GM19193 (cell line): ENCODE data around the gene THSD7B.

ENCODE experiments used
- POLR2A ChIP-seq: IDR thresholded peaks from 4 replicates; pipeline ENCODE4 v1.6.1; 2011; ENCODE audit not compliant: insufficient read depth, insufficient read length; ENCODE audit errors: extremely low read depth

The THSD7B gene

DNA sequence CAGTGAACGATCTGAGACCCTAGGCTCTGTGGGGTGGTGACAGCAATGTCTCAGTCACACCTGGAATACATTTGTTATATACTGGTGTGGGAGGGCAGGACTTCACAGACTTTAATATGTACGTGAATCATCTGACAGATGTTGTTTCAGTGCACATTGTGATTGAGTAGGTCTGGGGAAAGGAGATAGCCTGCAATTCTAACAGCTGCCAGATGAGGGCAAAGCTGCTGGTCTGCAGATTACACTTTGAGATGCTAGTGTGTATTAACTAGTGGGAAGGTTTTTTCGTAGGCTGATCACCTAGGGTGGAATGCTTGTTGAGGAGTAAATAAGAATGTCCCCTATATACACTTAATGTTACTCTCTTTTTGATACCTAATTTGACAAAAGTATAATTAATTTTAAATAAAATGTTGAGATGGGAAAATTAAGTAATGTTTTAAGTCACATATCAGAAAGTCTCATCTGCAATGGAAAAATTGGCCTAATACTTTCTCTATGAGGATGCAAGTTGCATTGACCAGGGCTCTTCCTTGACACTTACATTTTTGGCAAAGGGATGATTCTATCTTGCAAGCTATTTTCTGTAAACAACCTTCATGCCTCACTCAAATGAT is 702.0 kb downstream of the THSD7B start:
- TF ChIP-seq POLR2A = no peak

- no peak for TF ChIP-seq POLR2A
Measured at GRCh38 chr2:137493261-137493660, 727.9 kb downstream of the THSD7B start.

DNA sequence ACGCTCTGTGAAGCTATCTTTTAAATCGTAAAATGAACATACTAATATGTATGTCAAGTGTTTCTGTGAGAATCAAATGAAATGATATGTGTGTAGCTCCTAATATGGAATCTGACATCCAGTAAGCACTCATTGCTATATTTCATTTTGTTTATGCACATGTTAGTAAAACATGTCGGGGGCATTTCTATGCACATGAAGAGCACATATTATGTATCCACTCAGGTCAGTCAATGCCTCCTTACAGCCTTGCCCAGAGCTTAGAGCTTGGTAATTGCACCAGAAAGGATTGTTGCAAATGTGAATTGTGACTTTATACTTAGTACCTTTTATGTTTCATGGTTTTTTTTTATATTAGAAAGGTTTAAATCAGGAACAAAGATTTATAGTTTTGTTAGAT is 735.3 kb downstream of the THSD7B start:
- TF ChIP-seq POLR2A = no peak

GRCh38 chr2:137507237-137507636 is 741.9 kb downstream of the THSD7B start:
- no peak for TF ChIP-seq POLR2A

GRCh38 chr2:137508739-137509384 is 743.5 kb downstream of the THSD7B start:
- TF ChIP-seq POLR2A = no peak

GRCh38 chr2:137511526-137511925 is 746.2 kb downstream of the THSD7B start:
- TF ChIP-seq POLR2A = no peak

- TF ChIP-seq POLR2A = no peak
Measured at GRCh38 chr2:137521653-137522619, 756.6 kb downstream of the THSD7B start.

GRCh38 chr2:137522620-137523011 is 757.3 kb downstream of the THSD7B start:
- no peak for TF ChIP-seq POLR2A

DNA sequence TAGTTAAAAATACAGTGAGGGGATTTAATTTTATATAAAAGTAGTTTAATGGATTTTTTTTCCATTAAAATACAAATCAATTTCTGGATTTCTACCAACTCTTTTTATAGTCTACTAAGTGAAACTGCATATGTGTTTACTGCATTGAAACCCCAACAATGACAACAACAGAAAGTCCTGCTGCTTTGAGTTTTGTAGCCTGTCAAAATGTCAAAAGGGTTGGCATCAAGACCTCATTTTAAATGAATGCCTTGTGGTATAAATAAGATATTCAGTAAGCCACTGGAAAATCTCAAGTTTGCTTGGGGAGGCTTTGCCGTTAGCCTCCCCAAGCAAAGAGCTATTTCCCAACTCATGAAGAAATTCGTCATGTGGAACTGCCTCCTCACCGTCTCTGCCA is 758.6 kb downstream of the THSD7B start:
- TF ChIP-seq POLR2A = no peak

DNA sequence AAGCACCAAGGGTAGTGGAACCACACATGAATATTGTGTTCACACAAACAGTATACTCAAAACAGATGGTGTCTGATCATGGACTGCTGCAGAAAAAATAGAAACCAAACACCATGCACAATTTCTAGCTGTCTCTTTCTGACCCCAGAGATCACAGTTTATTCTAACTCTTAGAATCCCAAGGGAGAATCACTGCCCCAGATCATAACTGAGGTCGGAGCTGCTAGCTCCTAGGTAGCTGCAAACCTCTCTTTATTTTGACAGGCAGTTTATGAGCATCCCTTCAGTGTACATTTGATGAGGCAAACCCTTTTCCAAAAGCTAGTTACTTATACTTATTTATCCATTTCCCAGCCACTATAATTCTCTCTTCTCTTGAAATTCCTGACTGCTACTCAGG is 759.8 kb downstream of the THSD7B start:
- no peak for TF ChIP-seq POLR2A

GRCh38 chr2:137525641-137526190 is 760.4 kb downstream of the THSD7B start:
- no peak for TF ChIP-seq POLR2A

GRCh38 chr2:137535897-137536296 is 770.6 kb downstream of the THSD7B start:
- TF ChIP-seq POLR2A = no peak

- TF ChIP-seq POLR2A = no peak
Measured at GRCh38 chr2:137539336-137539735, 774.0 kb downstream of the THSD7B start.

DNA sequence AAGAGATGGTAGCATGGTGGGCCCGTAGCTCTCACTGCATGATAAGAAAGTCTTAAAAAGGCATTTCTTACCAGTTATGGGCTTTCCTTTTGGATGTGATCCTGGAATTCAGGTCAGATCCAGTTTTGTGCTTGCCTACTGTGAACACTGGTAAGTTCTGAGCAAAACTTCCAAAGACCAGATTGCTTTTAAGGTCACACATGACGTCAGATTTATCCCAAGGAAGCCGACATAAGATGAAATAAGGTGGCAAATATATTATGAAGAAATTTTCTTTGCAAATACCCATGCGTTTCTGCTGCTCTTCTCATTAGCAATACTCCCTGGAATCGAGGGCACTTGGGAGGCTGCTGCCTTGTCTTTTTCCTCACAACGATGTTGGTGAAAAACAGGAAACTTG is 782.5 kb downstream of the THSD7B start:
- TF ChIP-seq POLR2A = no peak

DNA sequence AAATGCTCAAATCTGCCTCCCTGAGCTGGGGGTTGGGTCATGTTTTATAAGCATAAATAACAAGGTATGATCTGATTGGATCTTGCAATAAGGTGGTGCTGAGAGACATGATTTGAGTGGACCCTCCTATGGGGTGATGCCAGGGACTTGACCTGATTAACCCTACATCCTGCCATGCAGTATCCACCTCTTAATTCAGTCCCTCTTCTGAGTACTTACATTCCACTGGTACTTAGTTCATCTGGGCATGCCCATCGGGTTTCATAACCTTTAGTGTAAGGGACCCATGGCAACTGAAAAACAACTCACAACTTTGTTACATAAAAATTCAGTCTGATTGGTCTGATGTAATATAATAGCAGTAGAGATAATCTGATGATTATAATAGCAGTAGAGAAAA is 801.0 kb downstream of the THSD7B start:
- no peak for TF ChIP-seq POLR2A
